Endothelial cell of hepatic sinusoid (primary cell): ENCODE data around the gene KSR1.

Experiments
- in situ Hi-C: cut with HindIII; loops from 2 replicates; pipeline ENCODE4 v1.10.0; 2017; ENCODE audit warnings: low sequenced_read_pairs

The KSR1 gene

GRCh38 chr17:27512031-27512430 lies 55.8 kb downstream of the KSR1 start:
- in situ Hi-C loops, result loop anchor here (5.0 to 10.0 kb wide), 3 partner anchors 47 to 207 kb away; no protein-coding TSS in a partner anchor

DNA sequence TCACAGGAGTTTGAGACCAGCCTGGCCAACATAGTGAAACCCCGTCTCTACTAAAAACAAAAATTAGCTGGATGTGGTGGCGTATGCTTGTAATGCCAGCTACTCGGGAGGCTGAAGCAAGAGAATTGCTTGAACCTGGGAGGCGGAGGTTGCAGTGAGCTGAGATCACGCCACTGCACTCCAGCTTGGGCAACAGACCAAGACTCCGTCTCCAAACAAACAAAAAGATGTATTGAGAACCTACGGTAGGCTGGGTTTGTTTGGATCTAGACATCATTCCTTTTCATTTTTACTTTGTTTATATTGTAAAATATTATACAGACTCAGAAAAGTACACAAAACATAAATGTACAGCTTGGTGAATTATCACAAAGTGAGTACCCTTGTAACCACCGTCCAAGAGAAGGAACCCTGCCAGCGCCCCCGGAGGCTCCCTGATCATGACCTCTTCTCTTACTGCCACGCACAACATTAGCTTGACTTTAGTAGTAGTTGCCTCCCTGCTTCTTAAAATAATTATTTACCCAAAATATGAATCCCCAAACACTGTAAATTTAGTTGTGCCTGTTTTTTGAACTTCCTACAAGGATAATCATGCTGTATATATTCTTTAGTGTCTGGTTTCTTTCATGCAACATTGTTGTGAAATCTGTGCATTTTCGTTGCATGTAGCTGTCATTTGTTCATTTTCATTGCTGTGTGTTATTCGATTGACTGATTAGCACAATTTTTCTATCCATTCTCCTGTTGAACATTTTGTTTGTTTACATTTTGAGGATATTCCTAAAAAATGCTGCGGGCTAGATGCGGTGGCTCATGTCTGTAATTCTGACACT lies 56.5 kb downstream of the KSR1 start:
- in situ Hi-C loops, result loop anchor here (5.0 to 10.0 kb wide), 3 partner anchors 48 to 208 kb away; no protein-coding TSS in a partner anchor

GRCh38 chr17:27513849-27514248 lies 57.6 kb downstream of the KSR1 start:
- in situ Hi-C loops, result loop anchor here (5.0 to 10.0 kb wide), 3 partner anchors 49 to 209 kb away; no protein-coding TSS in a partner anchor

DNA sequence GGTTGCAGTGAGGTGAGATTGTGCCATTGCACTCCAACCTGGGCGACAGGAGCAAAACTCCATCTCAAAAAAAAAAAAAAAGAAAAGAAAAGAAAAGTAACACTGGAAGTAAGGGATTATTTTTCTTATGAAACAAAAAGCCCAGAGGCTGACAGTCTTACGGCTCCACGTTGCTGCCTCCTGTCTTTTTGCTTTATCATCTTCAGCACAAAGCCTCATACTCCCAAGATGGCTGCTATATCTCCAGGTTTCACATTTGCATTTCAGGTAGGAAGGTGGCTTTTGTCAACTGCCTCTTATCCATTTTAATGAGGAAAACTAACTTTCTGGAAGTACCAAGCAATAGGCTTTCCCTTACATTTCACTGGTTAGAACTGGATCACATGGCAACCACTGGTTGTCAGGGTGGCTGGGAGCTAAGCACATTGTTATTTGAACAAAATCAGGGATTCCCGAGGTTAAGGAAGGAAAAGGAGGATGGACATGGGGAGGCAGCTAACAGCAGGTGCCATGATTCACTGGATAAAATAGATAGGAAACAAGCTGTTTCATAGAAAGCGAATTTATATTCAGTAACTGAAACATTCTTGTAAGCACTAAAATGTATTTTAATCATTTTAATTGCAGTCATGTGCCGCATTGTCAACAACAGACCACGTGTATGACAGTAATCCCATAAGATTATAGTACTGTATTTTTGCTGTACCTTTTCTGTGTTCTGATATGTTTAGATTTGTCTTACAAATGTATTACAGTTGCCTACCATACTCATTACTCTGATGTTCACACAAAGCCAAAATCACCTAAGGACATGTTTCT lies 58.6 kb downstream of the KSR1 start:
- in situ Hi-C loops, result loop anchor here (5.0 to 10.0 kb wide), 3 partner anchors 50 to 210 kb away; no protein-coding TSS in a partner anchor

- in situ Hi-C loops, result loop anchor here (10.0 kb wide), 2 partner anchors 53 to 213 kb away; no protein-coding TSS in a partner anchor
Measured at GRCh38 chr17:27518048-27518447, 61.8 kb downstream of the KSR1 start.

DNA sequence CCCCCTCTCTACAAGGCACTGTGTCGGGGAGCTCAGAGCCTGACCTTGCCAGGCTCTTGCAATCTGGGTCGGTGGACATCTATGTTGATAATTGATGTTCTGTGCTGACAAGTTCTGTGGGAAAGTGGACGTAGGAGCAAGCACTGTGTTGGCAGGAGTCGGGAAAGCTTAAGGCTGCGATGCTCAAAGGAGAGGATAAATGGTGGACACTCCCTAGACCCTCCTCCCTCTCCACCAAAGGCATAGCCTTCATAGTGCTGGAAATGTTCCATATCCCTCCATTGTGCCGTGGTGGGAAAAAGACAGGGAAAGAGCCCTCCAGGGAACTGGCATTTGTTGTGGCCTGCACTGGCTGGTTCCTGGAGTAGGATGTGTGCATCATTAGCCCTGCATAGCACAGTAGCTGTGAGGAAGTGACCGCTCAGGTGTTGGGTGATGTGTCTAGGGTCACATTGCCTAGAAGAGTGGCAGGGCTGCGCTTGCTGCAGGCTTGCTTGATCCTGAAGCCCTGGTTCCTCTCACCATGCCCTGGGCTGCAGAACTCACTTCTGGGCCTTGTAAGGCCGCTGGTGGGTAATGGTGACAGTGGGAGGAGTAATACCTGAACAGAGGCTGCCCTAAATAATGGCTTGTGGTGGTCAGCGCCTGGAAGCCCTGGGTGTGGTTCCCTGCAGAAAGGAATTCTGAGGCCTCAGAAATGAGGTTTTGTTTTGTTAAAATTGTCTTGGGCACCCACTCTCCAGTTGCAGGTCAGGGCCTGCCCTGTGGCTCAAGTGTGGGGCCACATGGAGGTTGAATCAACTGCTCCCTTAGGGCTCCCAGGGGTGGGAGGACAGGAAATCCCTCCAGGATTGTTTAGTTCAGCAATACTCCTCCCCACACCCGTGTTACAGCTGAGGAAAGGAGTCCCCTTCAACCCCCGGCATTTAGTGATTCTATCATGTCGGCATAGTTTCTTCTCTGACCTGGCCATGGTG lies 62.6 kb downstream of the KSR1 start:
- in situ Hi-C loops, result loop anchor here (10.0 kb wide), 2 partner anchors 54 to 214 kb away; no protein-coding TSS in a partner anchor

DNA sequence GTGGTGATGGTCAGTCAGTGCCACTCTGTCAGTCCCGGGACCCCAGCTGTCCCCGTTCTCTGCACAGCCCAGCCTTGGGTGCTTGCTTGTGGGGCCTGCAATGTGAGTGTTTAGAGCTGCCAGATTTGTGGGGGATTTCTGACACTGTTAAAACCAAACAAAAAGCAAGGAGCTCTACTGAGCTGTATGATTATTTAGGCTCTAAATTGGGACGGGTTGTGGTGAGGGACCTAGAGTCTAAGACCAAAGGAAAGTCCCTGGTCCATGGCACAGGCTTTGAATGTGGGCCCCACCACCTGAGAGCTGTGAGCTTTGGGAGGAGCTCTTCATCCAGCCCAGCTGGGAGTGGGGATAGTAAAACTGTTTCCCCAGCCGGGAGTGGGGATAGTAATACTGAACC lies 63.3 kb downstream of the KSR1 start:
- in situ Hi-C loops, result loop anchor here (10.0 kb wide), 2 partner anchors 55 to 215 kb away; no protein-coding TSS in a partner anchor

- in situ Hi-C loops, result no loop called here
Measured at GRCh38 chr17:27520491-27521185, 64.4 kb downstream of the KSR1 start.

- in situ Hi-C loops, result no loop called here
Measured at GRCh38 chr17:27521281-27522027, 65.2 kb downstream of the KSR1 start.

GRCh38 chr17:27522028-27522635 lies 65.9 kb downstream of the KSR1 start:
- in situ Hi-C loops, result no loop called here

DNA sequence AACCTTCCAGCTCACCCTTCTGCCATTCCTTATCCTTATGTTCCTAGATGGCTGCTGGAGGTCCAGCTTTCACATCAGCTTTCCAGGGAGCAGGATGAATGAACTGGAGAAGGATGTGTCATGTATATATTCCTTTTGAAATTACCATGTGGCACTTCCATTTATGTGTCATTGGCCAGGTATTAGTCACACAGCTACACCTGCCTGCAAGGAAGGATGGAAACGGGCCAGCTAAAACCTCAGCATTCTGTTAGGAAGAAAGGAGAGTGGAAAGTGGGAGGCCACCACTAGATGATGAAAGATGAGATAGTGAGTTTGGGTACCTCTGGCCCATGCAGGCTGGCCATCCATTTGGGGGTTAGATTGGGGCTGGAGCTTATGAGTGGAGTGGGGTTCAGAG lies 67.5 kb downstream of the KSR1 start:
- in situ Hi-C loops, result no loop called here

DNA sequence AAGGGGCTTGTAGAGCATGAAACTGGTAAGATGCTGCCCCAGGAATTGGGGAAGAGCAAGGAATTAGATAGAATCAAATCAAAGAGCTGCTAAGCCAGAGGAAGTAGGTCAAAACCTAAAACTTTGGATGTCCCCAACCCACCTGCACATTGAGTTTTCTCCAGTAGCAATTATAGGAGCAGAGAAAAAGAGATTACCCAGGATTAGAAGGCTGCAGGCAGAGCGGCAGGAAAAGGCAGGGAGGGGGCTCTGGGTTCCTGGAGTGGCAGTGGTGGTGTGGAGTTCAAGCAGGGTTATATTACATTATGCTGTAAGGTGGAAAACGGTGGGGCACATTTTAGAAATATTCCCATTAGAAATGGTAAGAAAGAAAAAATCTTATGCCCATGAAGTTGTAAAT lies 68.3 kb downstream of the KSR1 start:
- in situ Hi-C loops, result no loop called here

DNA sequence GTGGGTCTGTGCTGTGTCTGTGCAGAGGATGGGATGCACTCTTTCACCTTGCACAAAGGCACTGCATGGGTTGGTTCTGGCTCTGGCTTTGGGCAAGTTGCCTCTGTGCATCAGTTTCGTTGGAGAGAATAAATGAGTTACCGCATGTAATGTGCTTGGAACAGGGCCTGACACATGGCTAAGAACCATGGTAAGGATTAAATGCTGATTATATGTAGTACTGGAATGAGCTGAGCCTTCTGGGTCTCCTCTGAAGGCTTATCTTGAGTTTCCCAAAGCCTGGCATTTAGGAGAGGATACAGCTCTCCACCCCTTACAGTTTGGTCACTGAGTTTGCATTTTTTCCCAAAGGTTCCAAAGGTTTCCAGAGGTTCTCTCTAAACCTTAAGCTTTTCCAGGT lies 69.1 kb downstream of the KSR1 start:
- in situ Hi-C loops, result no loop called here

DNA sequence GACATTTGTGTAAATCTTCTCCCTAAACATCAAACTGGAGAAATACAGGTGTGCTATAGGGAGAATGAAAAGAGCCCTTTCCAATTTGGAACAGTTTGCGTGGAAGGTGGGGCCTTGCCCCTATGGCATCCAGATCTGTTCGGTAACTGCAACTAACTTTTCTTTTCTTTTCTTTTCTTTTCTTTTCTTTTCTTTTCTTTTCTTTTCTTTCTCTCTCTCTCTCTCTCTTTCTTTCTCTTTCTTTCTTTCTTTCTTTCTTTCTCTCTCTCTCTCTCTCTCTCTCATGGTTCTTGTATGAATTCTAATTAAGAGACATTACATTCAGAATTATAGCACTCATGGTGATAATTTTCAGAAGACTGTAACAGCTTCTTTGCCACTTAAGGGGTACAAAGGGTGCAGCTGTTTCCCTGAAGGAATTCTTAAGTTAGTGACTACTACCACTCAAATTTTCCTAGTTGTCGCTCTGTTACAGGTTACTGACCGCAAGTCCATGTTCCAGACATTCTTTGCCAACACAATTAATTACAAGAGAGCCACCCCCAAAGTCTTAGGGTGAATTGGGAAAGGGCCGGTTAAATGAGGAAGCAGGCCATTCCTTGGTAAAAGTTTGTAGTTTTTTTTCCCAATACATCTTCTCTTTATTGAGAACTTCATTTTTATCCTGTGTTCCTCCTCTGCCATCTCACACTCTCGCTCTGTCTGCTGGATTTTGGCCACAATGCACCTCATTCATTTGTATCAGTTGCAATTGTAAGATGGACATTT lies 69.8 kb downstream of the KSR1 start:
- in situ Hi-C loops, result no loop called here

DNA sequence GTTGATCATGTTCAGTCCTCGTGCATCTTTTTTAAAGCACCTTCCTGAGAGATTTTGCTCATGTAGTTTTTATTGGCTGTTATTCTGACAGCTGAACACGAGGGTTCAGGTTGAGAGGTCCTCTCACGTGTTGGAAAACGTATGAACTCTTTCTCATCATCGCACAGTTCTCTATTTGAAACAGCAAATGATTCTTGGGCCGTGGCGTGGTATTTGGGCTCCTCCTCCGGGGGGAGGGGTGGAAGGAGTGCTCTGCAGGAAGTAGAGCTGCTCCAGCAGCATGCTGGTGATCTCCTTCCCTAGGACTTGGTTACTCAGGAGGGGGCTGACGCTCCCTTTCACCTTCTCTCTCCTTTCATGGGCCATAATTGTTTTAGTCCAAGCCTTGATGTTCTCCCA lies 70.4 kb downstream of the KSR1 start:
- in situ Hi-C loops, result no loop called here

GRCh38 chr17:27529230-27529796 lies 73.1 kb downstream of the KSR1 start:
- in situ Hi-C loops, result no loop called here

DNA sequence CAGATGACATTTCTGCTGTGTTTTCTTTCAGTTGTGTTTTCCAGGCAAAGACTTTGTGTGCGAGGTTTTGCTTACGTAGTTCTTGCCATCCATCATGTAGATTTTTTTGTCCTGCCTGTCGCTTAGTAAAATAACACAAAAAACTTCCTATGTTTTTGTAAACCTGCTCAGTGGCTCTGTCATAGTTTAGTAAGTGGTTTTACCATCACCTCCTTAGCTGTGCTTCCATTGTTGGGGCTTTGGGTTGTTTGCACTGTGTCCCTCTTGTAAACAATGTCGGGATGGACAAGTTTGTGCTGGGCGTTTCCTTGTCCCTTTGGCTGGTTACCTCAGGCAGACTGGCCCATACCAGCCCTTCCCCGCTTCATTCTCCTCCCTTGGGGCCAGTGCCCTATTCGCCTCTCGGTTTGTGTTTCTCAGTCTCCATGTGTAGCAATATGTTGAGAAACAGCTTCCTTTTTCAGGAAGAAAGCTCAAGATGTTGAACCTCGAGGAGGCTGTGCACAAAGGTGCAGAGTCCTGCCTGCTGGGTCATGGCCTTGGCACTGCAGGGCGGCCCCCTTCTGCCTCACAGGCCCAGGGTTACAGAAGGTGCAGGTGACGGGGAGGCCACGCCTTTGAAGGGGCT lies 74.6 kb downstream of the KSR1 start:
- in situ Hi-C loops, result no loop called here
